KMS-11 (cell line): Measurements from ENCODE around the gene TMEM131.

Source experiments
- H2AFZ ChIP-seq: fragments of 200-600 bp; sonication (generic); 2 replicates; pipeline ENCODE4 v1.6.1; 2016; ENCODE audit warnings: antibody characterized with exemption, mixed run types, low read depth
- H3K27ac ChIP-seq: fragments of 200-600 bp; sonication (generic); 2 replicates; pipeline ENCODE4 v1.6.1; 2016; ENCODE audit warnings: mild to moderate bottlenecking, mixed run types
- H3K27me3 ChIP-seq: fragments of 200-600 bp; sonication (generic); 2 replicates; pipeline ENCODE4 v1.6.1; 2017; ENCODE audit warnings: mild to moderate bottlenecking, low read depth, mixed run types, moderate library complexity; ENCODE audit not compliant: insufficient read depth
- H3K36me3 ChIP-seq: fragments of 200-600 bp; sonication (generic); 2 replicates; pipeline ENCODE4 v1.6.1; 2017; ENCODE audit warnings: mild to moderate bottlenecking, mixed run types; ENCODE audit not compliant: insufficient read depth
- H3K4me1 ChIP-seq: fragments of 200-600 bp; sonication (generic); 2 replicates; pipeline ENCODE4 v1.6.1; 2016; ENCODE audit warnings: mild to moderate bottlenecking, low read depth, mixed run types; ENCODE audit not compliant: poor library complexity, severe bottlenecking
- H3K4me2 ChIP-seq: fragments of 200-600 bp; sonication (generic); 2 replicates; pipeline ENCODE4 v1.7.0; 2016; ENCODE audit warnings: mild to moderate bottlenecking, mixed run types
- H3K4me3 ChIP-seq: fragments of 200-600 bp; sonication (generic); IDR thresholded peaks from 2 replicates; pipeline ENCODE4 v1.6.1; 2017; ENCODE audit warnings: low read depth, low read length, mixed read lengths; ENCODE audit not compliant: insufficient read depth
- H3K79me2 ChIP-seq: fragments of 200-600 bp; sonication (generic); 2 replicates; pipeline ENCODE4 v1.6.1; 2016; ENCODE audit warnings: low read depth, mixed run types; ENCODE audit not compliant: insufficient read depth
- H3K9ac ChIP-seq: fragments of 200-600 bp; sonication (generic); 2 replicates; pipeline ENCODE4 v1.6.1; 2016; ENCODE audit warnings: mild to moderate bottlenecking, mixed run types
- H4K20me1 ChIP-seq: fragments of 200-600 bp; sonication (generic); 2 replicates; pipeline ENCODE4 v1.6.1; 2016; ENCODE audit warnings: mild to moderate bottlenecking, mixed run types; ENCODE audit not compliant: insufficient read depth
- TF ChIP-seq, protein P1 (sequence below): fragments of 200-600 bp; sonication (generic); conservative IDR thresholded peaks from 2 replicates; pipeline ENCODE4 v1.6.1; 2017; ENCODE audit warnings: low read depth, mild to moderate bottlenecking, antibody characterized with exemption, low read length, moderate library complexity, mixed read lengths

Gene TMEM131

DNA sequence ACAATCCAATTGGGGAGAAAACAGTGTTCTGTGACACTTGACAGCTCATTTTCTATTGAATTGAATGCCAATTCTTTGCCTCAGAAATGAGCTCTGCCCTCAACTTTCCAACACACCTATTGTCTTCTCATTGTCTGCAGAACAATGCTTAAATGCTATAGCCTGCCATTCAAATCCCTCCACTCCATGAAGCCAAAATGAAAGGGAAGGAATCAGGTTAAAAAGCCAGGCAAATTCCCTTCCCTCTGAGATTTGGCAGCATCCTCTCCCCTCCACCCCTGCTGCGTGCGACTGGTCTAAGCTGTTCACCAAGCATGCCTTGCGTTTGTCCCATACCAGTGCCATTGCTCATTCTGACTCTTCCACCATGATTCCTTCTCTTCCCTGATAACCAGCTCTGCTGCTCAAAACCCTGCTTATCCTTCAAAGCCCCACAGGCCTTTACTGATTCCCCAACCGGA lies 32.4 kb upstream of the TMEM131 start:
- H3K36me3 ChIP-seq: no peaks in the 10 kb centered on the region
- no peaks in the 10 kb centered on the region for H3K79me2 ChIP-seq
- H4K20me1 ChIP-seq: no peaks in the 10 kb centered on the region
- H3K4me3 ChIP-seq: no peak overlapping the region
- no peak overlapping the region for H3K27ac ChIP-seq
- no peak overlapping the region for H3K9ac ChIP-seq
- H3K4me1 ChIP-seq: peaks cover 13% of the 10 kb centered on the region
- no peak overlapping the region for H3K4me2 ChIP-seq
- no peak overlapping the region for H2AFZ ChIP-seq
- no peaks in the 10 kb centered on the region for H3K27me3 ChIP-seq
- TF ChIP-seq, protein P1, sequence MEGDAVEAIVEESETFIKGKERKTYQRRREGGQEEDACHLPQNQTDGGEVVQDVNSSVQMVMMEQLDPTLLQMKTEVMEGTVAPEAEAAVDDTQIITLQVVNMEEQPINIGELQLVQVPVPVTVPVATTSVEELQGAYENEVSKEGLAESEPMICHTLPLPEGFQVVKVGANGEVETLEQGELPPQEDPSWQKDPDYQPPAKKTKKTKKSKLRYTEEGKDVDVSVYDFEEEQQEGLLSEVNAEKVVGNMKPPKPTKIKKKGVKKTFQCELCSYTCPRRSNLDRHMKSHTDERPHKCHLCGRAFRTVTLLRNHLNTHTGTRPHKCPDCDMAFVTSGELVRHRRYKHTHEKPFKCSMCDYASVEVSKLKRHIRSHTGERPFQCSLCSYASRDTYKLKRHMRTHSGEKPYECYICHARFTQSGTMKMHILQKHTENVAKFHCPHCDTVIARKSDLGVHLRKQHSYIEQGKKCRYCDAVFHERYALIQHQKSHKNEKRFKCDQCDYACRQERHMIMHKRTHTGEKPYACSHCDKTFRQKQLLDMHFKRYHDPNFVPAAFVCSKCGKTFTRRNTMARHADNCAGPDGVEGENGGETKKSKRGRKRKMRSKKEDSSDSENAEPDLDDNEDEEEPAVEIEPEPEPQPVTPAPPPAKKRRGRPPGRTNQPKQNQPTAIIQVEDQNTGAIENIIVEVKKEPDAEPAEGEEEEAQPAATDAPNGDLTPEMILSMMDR: no peak

DNA sequence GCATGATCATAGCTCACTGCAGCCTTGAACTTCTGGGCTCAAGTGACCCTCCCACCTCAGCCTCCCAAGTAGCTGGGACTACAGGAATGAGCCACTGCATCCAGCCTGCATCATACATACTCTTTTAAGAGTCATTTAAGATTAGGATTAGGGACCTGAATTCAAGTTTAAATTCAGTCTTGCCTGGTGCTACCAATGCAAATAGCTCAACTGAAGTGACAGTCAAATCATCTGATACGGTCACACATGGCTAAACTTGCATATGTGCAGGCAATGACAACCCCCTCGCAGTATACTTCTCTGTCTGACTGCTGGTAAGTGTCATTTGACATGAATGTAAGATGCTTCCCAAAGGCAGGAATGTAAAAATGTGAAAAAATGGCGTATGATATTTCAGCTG lies 31.8 kb upstream of the TMEM131 start:
- Histone ChIP-seq H2AFZ (no peak overlapping the region), H3K9ac (no peak overlapping the region), H3K79me2 (no peaks in the 10 kb centered on the region), H3K4me2 (no peak overlapping the region; the same call in 1 of the 2 replicates), H3K4me3 (no peak overlapping the region), H3K27ac (no peak overlapping the region), H3K36me3 (no peaks in the 10 kb centered on the region), H3K27me3 (no peaks in the 10 kb centered on the region), H3K4me1 (peaks cover 13% of the 10 kb centered on the region), H4K20me1 (no peaks in the 10 kb centered on the region)
- TF ChIP-seq, protein P1: no peak

DNA sequence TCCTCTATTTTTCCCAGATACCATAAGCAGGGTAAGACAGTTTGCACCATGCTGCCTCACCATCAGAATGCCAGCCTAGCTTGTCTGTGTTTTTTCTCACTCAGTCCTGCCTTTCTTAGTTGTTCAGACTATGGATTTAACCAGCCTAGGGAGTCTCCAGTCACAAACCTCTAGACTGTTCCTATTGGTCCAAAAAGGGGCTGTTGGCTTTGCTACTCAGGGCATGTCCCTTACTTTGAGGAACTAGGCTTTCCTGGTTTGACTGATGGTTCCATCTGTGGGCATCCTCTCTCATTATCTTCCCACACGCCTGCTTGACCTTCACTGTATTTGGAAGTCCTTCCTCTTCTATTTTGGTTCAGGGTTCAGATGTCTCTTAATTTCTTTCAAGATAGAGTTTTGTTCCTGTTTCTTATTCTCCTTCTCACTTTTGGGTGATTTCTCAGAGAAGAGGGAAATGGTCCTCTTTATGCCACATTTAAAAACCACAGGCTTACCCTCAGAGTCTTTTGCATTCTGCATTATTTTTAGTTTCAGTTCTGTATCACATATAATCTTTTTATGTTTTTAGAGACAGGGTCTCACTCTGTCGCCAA lies 31.3 kb upstream of the TMEM131 start:
- H3K36me3 ChIP-seq: no peaks in the 10 kb centered on the region
- no peaks in the 10 kb centered on the region for H3K27me3 ChIP-seq
- H3K4me1 ChIP-seq: peaks cover 13% of the 10 kb centered on the region
- H3K79me2 ChIP-seq: no peaks in the 10 kb centered on the region
- TF ChIP-seq, protein P1: no peak
- H2AFZ ChIP-seq: no peak overlapping the region
- no peak overlapping the region; the same call in 1 of the 2 replicates for H3K4me2 ChIP-seq
- no peak overlapping the region for H3K9ac ChIP-seq
- H3K4me3 ChIP-seq: no peak overlapping the region
- no peak overlapping the region for H3K27ac ChIP-seq
- no peaks in the 10 kb centered on the region for H4K20me1 ChIP-seq

DNA sequence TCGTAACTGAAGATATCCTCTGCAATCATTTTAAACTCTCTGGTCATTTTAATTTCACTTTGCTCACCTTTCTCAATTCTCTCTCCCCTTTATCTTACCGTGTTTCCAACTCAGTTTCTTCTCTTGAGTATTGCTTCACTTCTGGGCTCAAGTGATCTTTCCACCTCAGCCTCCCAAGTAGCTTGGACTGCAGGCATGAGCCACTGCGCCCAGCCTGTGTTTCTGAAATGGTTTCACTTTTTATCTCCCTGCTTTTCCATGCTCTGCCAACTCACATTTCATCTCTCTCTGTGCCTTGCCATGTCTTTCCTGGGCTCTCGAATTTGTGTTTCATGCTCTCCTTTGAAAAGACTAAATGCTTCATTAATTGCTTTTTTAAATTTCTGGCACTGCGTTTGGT lies 30.5 kb upstream of the TMEM131 start:
- Histone ChIP-seq H3K79me2 (no peaks in the 10 kb centered on the region), H3K4me1 (peaks cover 13% of the 10 kb centered on the region), H3K27me3 (no peaks in the 10 kb centered on the region), H3K4me2 (no peak overlapping the region), H3K36me3 (no peaks in the 10 kb centered on the region), H2AFZ (no peak overlapping the region), H3K27ac (no peak overlapping the region), H3K9ac (no peak overlapping the region), H3K4me3 (no peak overlapping the region), H4K20me1 (no peaks in the 10 kb centered on the region)
- TF ChIP-seq, protein P1: no peak
